ENCODE data around the gene SNAP91.

GRCh38 chr6:83601119-83601518 is 107.8 kb downstream of the SNAP91 start:
- TF ChIP-seq CTCF (conservative IDR thresholded peaks at IDR 0.05) (no peak), ZFX (IDR thresholded peaks at IDR 0.05) (no peak)

Data from C4-2B (cell line).